ENCODE measurements around the gene CGB5. TPM values are rescaled to one million over a fixed set of nuclear protein-coding genes. Genes with fewer than 3 reads are reported as not detected.

The CGB5 gene
- total RNA-seq, 2 donors from 2014 or later: not detected

- Mint-ChIP-seq H3K4me3 (peak within 1 kb of the TSS; percentile 82), H3K36me3 (no peaks in the 10 kb centered on the region), H3K9me3 (no peaks in the 10 kb centered on the region), H3K27ac (peak within 1 kb of the TSS in 1 of 2 donors; percentile 48), H3K4me1 (ENCODE audit: low read depth in 2 of 2) (peaks cover 15% of the 10 kb centered on the region in 2 donors), H3K27me3 (peaks cover 23 to 32% of the 10 kb centered on the region in 2 donors)
- DNase-seq (ENCODE audit: low spot score) (no peak), ATAC-seq (peak; percentile 25 to 48)
These were observed 14.1 kb downstream of the CGB5 start, which contains the start of gene CGB7 for GRCh38 chr19:49057636-49058234. CGB7 (minus strand) TSS chr19:49057749; CDS start chr19:49055375, 2,374 bp downstream.

GRCh38 chr19:49058562-49058961 is 14.9 kb downstream of the CGB5 start:
- no peaks in the 10 kb centered on the region for H3K36me3 Mint-ChIP-seq
- no peak for DNase-seq (ENCODE audit: low spot score)
- H3K4me1 Mint-ChIP-seq (ENCODE audit: low read depth in 2 of 2): peaks cover 15% of the 10 kb centered on the region in 2 donors
- H3K27ac Mint-ChIP-seq: no peak overlapping the region
- no peak overlapping the region for H3K4me3 Mint-ChIP-seq
- H3K27me3 Mint-ChIP-seq: peaks cover 25 to 32% of the 10 kb centered on the region in 2 donors
- ATAC-seq: no peak
- H3K9me3 Mint-ChIP-seq: no peaks in the 10 kb centered on the region

- Mint-ChIP-seq H3K27me3 (peaks cover 25 to 32% of the 10 kb centered on the region in 2 donors), H3K36me3 (no peaks in the 10 kb centered on the region), H3K4me1 (ENCODE audit: low read depth in 2 of 2) (peaks cover 15% of the 10 kb centered on the region in 2 donors), H3K27ac (no peak overlapping the region), H3K4me3 (no peak overlapping the region), H3K9me3 (no peaks in the 10 kb centered on the region)
- no peak for ATAC-seq
- DNase-seq (ENCODE audit: low spot score): no peak
These were observed 15.4 kb downstream of the CGB5 start for GRCh38 chr19:49059053-49059452.

GRCh38 chr19:49061000-49061399 is 17.4 kb downstream of the CGB5 start:
- Mint-ChIP-seq H3K36me3 (no peaks in the 10 kb centered on the region), H3K4me3 (no peak overlapping the region), H3K4me1 (ENCODE audit: low read depth in 2 of 2) (peaks cover 15 to 20% of the 10 kb centered on the region in 2 donors), H3K27ac (no peak overlapping the region), H3K27me3 (peaks cover 31 to 41% of the 10 kb centered on the region in 2 donors), H3K9me3 (no peaks in the 10 kb centered on the region)
- ATAC-seq: no peak
- no peak for DNase-seq (ENCODE audit: low spot score)

- H3K27ac Mint-ChIP-seq: no peak overlapping the region
- H3K4me1 Mint-ChIP-seq (ENCODE audit: low read depth in 2 of 2): peaks cover 15 to 20% of the 10 kb centered on the region in 2 donors
- DNase-seq (ENCODE audit: low spot score): peak; percentile 67
- ATAC-seq: peak; percentile 61 to 82
- no peak overlapping the region for H3K4me3 Mint-ChIP-seq
- H3K9me3 Mint-ChIP-seq: no peaks in the 10 kb centered on the region
- no peaks in the 10 kb centered on the region for H3K36me3 Mint-ChIP-seq
- peaks cover 32 to 45% of the 10 kb centered on the region in 2 donors for H3K27me3 Mint-ChIP-seq
These were observed 17.8 kb downstream of the CGB5 start for GRCh38 chr19:49061445-49061844.

- DNase-seq (ENCODE audit: low spot score) (no peak), ATAC-seq (no peak)
- Mint-ChIP-seq H3K27me3 (peaks cover 36 to 50% of the 10 kb centered on the region in 2 donors), H3K36me3 (no peaks in the 10 kb centered on the region), H3K4me1 (ENCODE audit: low read depth in 2 of 2) (peaks cover 0 to 7% of the 10 kb centered on the region in 2 donors), H3K4me3 (no peak overlapping the region), H3K9me3 (no peaks in the 10 kb centered on the region), H3K27ac (no peak overlapping the region)
These were observed 20.5 kb downstream of the CGB5 start for GRCh38 chr19:49064029-49064629.

- no peak for DNase-seq (ENCODE audit: low spot score)
- no peaks in the 10 kb centered on the region for H3K36me3 Mint-ChIP-seq
- H3K4me3 Mint-ChIP-seq: no peak within 1 kb of the TSS
- peaks cover 4% of the 10 kb centered on the region for H3K9me3 Mint-ChIP-seq
- peaks cover 39 to 53% of the 10 kb centered on the region in 2 donors for H3K27me3 Mint-ChIP-seq
- no peak for ATAC-seq
- H3K27ac Mint-ChIP-seq: no peak within 1 kb of the TSS
- peaks cover 0 to 7% of the 10 kb centered on the region in 2 donors for H3K4me1 Mint-ChIP-seq (ENCODE audit: low read depth in 2 of 2)
These were observed 21.3 kb downstream of the CGB5 start, which contains the start of gene NTF4 for GRCh38 chr19:49064768-49065611. NTF4 (minus strand) TSS chr19:49064818; CDS start chr19:49061997, 2,821 bp downstream.

GRCh38 chr19:49065905-49066512 is 22.4 kb downstream of the CGB5 start:
- no peak overlapping the region for H3K27ac Mint-ChIP-seq
- peaks cover 0 to 7% of the 10 kb centered on the region in 2 donors for H3K4me1 Mint-ChIP-seq (ENCODE audit: low read depth in 2 of 2)
- H3K4me3 Mint-ChIP-seq: no peak overlapping the region
- ATAC-seq (no peak), DNase-seq (ENCODE audit: low spot score) (no peak)
- H3K27me3 Mint-ChIP-seq: peaks cover 40 to 54% of the 10 kb centered on the region in 2 donors
- no peaks in the 10 kb centered on the region for H3K36me3 Mint-ChIP-seq
- H3K9me3 Mint-ChIP-seq: peaks cover 4% of the 10 kb centered on the region

- no peak overlapping the region for H3K4me3 Mint-ChIP-seq
- peaks cover 1% of the 10 kb centered on the region for H3K36me3 Mint-ChIP-seq
- H3K4me1 Mint-ChIP-seq (ENCODE audit: low read depth in 2 of 2): peaks cover under 1 to 4% of the 10 kb centered on the region in 2 donors
- DNase-seq (ENCODE audit: low spot score) (no peak), ATAC-seq (no peak)
- peaks cover 4% of the 10 kb centered on the region for H3K9me3 Mint-ChIP-seq
- no peak overlapping the region for H3K27ac Mint-ChIP-seq
- H3K27me3 Mint-ChIP-seq: peaks cover 41 to 52% of the 10 kb centered on the region in 2 donors
These were observed 23.9 kb downstream of the CGB5 start for GRCh38 chr19:49067554-49067953.

- H3K27ac Mint-ChIP-seq: no peak overlapping the region
- DNase-seq (ENCODE audit: low spot score) (no peak), ATAC-seq (no peak)
- H3K4me1 Mint-ChIP-seq (ENCODE audit: low read depth in 2 of 2): peaks cover 11 to 13% of the 10 kb centered on the region in 2 donors
- H3K36me3 Mint-ChIP-seq: peaks cover 13% of the 10 kb centered on the region
- H3K27me3 Mint-ChIP-seq: peaks cover 48 to 67% of the 10 kb centered on the region in 2 donors
- peaks cover 4% of the 10 kb centered on the region for H3K9me3 Mint-ChIP-seq
- no peak overlapping the region for H3K4me3 Mint-ChIP-seq
These were observed 25.4 kb downstream of the CGB5 start for GRCh38 chr19:49069026-49069425.

- Mint-ChIP-seq H3K4me3 (no peak overlapping the region), H3K27me3 (peaks cover 52 to 69% of the 10 kb centered on the region in 2 donors), H3K36me3 (peaks cover 13% of the 10 kb centered on the region), H3K27ac (no peak overlapping the region), H3K9me3 (peaks cover 4% of the 10 kb centered on the region), H3K4me1 (ENCODE audit: low read depth in 2 of 2) (peaks cover 11 to 12% of the 10 kb centered on the region in 2 donors)
- no peak for DNase-seq (ENCODE audit: low spot score)
- no peak for ATAC-seq
These were observed 26.8 kb downstream of the CGB5 start for GRCh38 chr19:49070416-49070815.

GRCh38 chr19:49071860-49072547 is 28.4 kb downstream of the CGB5 start:
- DNase-seq (ENCODE audit: low spot score) (no peak), ATAC-seq (peak in 1 of 2 donors; percentile 54)
- Mint-ChIP-seq H3K4me3 (no peak overlapping the region), H3K27ac (no peak overlapping the region), H3K27me3 (peaks cover 45 to 53% of the 10 kb centered on the region in 2 donors), H3K4me1 (ENCODE audit: low read depth in 2 of 2) (peaks cover 9 to 11% of the 10 kb centered on the region in 2 donors), H3K36me3 (peaks cover 13% of the 10 kb centered on the region), H3K9me3 (peaks cover 4% of the 10 kb centered on the region)
